ENCODE measurements around the gene FNDC3B. TPM values are rescaled to one million over a fixed set of nuclear protein-coding genes. Genes with fewer than 3 reads are reported as not detected.

FNDC3B gene
- total and polyA plus RNA-seq, 4 donors: 23.3 to 74.2 (median 32.9) TPM

DNA sequence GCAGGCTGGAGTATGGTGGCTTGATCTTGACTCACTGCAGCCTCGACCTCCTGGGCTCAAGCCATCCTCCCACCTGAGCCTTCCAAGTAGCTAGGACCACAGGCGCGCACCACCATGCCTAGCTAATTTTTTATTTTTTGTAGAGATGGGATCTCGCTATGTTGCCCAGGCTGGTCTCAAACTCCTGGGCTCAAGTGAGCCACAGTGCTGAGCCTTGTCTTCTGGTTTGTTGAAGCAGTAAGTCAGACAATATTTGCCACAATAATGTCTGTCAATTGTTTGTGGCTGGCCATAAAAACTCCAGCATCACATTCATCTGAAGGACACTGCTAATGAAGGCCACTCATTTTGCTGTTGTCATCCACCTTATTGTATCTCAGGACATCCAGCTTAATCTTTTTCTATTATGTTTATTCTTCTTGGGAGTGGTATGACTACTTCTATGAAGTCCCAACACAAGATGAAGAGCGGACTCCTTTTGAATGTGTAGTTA, 185.9 kb downstream of the FNDC3B start:
- TF ChIP-seq YY1 (IDR thresholded peaks at IDR 0.05): no peak
- TF ChIP-seq GABPA (IDR thresholded peaks at IDR 0.05 in 1 of 2, conservative IDR thresholded peaks at IDR 0.05 in 1 of 2): no peak
- TF ChIP-seq FOXA1 (IDR thresholded peaks at IDR 0.05): no peak
- TF ChIP-seq, protein P1, sequence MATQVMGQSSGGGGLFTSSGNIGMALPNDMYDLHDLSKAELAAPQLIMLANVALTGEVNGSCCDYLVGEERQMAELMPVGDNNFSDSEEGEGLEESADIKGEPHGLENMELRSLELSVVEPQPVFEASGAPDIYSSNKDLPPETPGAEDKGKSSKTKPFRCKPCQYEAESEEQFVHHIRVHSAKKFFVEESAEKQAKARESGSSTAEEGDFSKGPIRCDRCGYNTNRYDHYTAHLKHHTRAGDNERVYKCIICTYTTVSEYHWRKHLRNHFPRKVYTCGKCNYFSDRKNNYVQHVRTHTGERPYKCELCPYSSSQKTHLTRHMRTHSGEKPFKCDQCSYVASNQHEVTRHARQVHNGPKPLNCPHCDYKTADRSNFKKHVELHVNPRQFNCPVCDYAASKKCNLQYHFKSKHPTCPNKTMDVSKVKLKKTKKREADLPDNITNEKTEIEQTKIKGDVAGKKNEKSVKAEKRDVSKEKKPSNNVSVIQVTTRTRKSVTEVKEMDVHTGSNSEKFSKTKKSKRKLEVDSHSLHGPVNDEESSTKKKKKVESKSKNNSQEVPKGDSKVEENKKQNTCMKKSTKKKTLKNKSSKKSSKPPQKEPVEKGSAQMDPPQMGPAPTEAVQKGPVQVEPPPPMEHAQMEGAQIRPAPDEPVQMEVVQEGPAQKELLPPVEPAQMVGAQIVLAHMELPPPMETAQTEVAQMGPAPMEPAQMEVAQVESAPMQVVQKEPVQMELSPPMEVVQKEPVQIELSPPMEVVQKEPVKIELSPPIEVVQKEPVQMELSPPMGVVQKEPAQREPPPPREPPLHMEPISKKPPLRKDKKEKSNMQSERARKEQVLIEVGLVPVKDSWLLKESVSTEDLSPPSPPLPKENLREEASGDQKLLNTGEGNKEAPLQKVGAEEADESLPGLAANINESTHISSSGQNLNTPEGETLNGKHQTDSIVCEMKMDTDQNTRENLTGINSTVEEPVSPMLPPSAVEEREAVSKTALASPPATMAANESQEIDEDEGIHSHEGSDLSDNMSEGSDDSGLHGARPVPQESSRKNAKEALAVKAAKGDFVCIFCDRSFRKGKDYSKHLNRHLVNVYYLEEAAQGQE (IDR thresholded peaks at IDR 0.05): no peak
- DNase-seq (ENCODE audit: low spot score): no peak
- 93% methylated on average over 5 of the region's 5 CpGs for WGBS

DNA sequence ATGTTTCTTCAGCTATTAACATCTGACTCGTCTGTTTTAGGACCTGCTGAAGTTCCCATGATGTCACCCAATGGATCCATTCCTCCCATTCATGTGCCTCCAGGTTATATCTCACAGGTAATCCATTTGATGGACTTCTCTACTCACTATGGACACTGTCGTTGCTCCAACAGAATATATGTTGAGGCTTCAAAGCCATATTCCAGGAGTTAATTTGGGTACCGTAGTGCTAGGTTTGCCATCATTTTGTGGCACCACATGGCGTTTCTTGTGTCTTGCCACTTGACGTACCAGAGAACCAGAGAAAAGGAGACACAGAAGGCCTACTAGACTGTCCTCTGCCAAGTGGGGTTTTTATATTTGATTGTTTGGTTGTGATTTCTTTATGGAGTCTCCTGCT, 187.5 kb downstream of the FNDC3B start:
- TF ChIP-seq, protein P2, sequence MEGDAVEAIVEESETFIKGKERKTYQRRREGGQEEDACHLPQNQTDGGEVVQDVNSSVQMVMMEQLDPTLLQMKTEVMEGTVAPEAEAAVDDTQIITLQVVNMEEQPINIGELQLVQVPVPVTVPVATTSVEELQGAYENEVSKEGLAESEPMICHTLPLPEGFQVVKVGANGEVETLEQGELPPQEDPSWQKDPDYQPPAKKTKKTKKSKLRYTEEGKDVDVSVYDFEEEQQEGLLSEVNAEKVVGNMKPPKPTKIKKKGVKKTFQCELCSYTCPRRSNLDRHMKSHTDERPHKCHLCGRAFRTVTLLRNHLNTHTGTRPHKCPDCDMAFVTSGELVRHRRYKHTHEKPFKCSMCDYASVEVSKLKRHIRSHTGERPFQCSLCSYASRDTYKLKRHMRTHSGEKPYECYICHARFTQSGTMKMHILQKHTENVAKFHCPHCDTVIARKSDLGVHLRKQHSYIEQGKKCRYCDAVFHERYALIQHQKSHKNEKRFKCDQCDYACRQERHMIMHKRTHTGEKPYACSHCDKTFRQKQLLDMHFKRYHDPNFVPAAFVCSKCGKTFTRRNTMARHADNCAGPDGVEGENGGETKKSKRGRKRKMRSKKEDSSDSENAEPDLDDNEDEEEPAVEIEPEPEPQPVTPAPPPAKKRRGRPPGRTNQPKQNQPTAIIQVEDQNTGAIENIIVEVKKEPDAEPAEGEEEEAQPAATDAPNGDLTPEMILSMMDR (IDR thresholded peaks at IDR 0.05; ENCODE audit: low read depth, low read length, missing input control): no peak
- no peak for TF ChIP-seq RXRA (IDR thresholded peaks at IDR 0.05)
- no peak for TF ChIP-seq HNF4G (IDR thresholded peaks at IDR 0.05)
- no peak for TF ChIP-seq FOXA1 (IDR thresholded peaks at IDR 0.05)
- 96% methylated on average over 5 of the region's 5 CpGs for WGBS
- Histone ChIP-seq H3K9me3 (ENCODE audit: control insufficient read depth in 4 of 4, low read length in 3 of 4) (no peaks in the 10 kb centered on the region), H3K4me1 (ENCODE audit: control insufficient read depth in 4 of 4, insufficient read depth in 4 of 4, low read length in 3 of 4) (peaks cover 0 to 12% (median 5%) of the 10 kb centered on the region in 4 donors), H3K36me3 (ENCODE audit: control insufficient read depth in 4 of 4, insufficient read depth in 3 of 4, low read depth in 1 of 4, low read length in 3 of 4) (peaks cover 5 to 13% (median 7%) of the 10 kb centered on the region in 4 donors), H3K9ac (ENCODE audit: low read depth in 1 of 2, low read length in 2 of 2) (no peak overlapping the region), H3K4me3 (ENCODE audit: low read depth in 1 of 3, low read length in 3 of 3) (no peak overlapping the region), H3K27ac (ENCODE audit: low read depth in 1 of 2, low read length in 2 of 2) (no peak overlapping the region), H3K27me3 (ENCODE audit: control insufficient read depth in 4 of 4, insufficient read depth in 4 of 4, low read length in 3 of 4) (no peaks in the 10 kb centered on the region)
- DNase-seq (ENCODE audit: low spot score): no peak

More for the DNA sequence above, 185.9 kb downstream of the FNDC3B start:
- Histone ChIP-seq H3K27ac (ENCODE audit: low read depth in 1 of 2, low read length in 2 of 2) (no peak overlapping the region), H3K9me3 (ENCODE audit: control insufficient read depth in 4 of 4, low read length in 3 of 4) (no peaks in the 10 kb centered on the region), H3K4me3 (ENCODE audit: low read depth in 1 of 3, low read length in 3 of 3) (no peak overlapping the region), H3K4me1 (ENCODE audit: control insufficient read depth in 4 of 4, insufficient read depth in 4 of 4, low read length in 3 of 4) (peaks cover 0 to 12% (median 5%) of the 10 kb centered on the region in 4 donors), H3K9ac (ENCODE audit: low read depth in 1 of 2, low read length in 2 of 2) (no peak overlapping the region), H3K27me3 (ENCODE audit: control insufficient read depth in 4 of 4, insufficient read depth in 4 of 4, low read length in 3 of 4) (no peaks in the 10 kb centered on the region), H3K36me3 (ENCODE audit: control insufficient read depth in 4 of 4, insufficient read depth in 3 of 4, low read depth in 1 of 4, low read length in 3 of 4) (peaks cover 5 to 10% (median 7%) of the 10 kb centered on the region in 4 donors)

DNA sequence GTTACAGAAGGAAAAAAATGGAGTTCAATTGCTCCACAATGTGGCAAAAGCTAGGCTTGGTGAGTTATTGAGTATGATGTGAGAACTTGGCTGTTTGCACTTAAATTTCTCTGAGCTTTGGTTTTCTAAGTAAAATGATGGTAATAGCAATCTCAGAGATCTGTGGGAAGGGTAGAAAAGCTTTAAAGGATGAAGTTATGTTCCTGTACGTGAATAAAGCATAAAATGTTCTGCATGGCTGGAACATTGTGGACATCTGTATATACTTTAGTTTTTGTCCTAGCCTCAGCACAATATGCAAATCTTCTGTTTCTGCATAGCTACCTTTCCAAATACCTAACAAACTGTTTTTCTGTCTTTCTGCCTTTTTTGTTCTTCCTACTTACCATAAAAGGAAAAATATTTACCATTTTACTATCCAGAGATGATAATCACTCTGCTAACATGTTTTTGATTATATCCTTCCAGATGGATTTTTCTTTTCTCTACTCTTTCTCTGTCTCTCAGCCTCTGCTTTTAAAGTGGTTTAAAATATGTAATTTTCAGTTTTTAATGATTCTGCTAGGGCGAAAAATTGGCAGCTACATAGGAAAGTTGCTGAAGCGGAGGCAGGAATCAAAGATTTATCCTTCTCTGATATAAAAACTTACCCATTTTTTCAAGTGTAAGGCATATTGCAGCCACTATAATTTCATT, 188.1 kb downstream of the FNDC3B start:
- Histone ChIP-seq H3K9me3 (ENCODE audit: control insufficient read depth in 4 of 4, low read length in 3 of 4) (no peaks in the 10 kb centered on the region), H3K27me3 (ENCODE audit: control insufficient read depth in 4 of 4, insufficient read depth in 4 of 4, low read length in 3 of 4) (no peaks in the 10 kb centered on the region), H3K9ac (ENCODE audit: low read depth in 1 of 2, low read length in 2 of 2) (no peak overlapping the region), H3K27ac (ENCODE audit: low read depth in 1 of 2, low read length in 2 of 2) (no peak overlapping the region), H3K4me1 (ENCODE audit: control insufficient read depth in 4 of 4, insufficient read depth in 4 of 4, low read length in 3 of 4) (peaks cover 0 to 12% (median 5%) of the 10 kb centered on the region in 4 donors), H3K36me3 (ENCODE audit: control insufficient read depth in 4 of 4, insufficient read depth in 3 of 4, low read depth in 1 of 4, low read length in 3 of 4) (peaks cover 5 to 13% (median 7%) of the 10 kb centered on the region in 4 donors), H3K4me3 (ENCODE audit: low read depth in 1 of 3, low read length in 3 of 3) (no peak overlapping the region)
- no peak for DNase-seq (ENCODE audit: low spot score)
- WGBS: 94% methylated on average over 3 of the region's 3 CpGs
- TF ChIP-seq FOXA2 (IDR thresholded peaks at IDR 0.05) (no peak), YY1 (IDR thresholded peaks at IDR 0.05) (no peak), HNF4A (conservative IDR thresholded peaks at IDR 0.05) (no peak), EGR1 (IDR thresholded peaks at IDR 0.05; ENCODE audit: low read depth in 2 of 2) (no peak), FOXA1 (IDR thresholded peaks at IDR 0.05) (no peak), TAF1 (conservative IDR thresholded peaks at IDR 0.05) (no peak), HNF4G (IDR thresholded peaks at IDR 0.05) (no peak), RAD21 (IDR thresholded peaks at IDR 0.05) (no peak)
- TF ChIP-seq, protein P1 (IDR thresholded peaks at IDR 0.05): no peak
- TF ChIP-seq, protein P3, sequence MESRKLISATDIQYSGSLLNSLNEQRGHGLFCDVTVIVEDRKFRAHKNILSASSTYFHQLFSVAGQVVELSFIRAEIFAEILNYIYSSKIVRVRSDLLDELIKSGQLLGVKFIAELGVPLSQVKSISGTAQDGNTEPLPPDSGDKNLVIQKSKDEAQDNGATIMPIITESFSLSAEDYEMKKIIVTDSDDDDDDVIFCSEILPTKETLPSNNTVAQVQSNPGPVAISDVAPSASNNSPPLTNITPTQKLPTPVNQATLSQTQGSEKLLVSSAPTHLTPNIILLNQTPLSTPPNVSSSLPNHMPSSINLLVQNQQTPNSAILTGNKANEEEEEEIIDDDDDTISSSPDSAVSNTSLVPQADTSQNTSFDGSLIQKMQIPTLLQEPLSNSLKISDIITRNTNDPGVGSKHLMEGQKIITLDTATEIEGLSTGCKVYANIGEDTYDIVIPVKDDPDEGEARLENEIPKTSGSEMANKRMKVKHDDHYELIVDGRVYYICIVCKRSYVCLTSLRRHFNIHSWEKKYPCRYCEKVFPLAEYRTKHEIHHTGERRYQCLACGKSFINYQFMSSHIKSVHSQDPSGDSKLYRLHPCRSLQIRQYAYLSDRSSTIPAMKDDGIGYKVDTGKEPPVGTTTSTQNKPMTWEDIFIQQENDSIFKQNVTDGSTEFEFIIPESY (IDR thresholded peaks at IDR 0.05): no peak
- TF ChIP-seq, protein P4, sequence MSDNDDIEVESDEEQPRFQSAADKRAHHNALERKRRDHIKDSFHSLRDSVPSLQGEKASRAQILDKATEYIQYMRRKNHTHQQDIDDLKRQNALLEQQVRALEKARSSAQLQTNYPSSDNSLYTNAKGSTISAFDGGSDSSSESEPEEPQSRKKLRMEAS (IDR thresholded peaks at IDR 0.05): no peak

All from liver (tissue), 9 donors.